NOMO-1 treated with dmso at 0.1 percent for 144 hours (cell line): ENCODE measurements around the gene USP33.
"Not testable (repeated sequence)": the region's sequence is repeated elsewhere in the genome, so short reads cannot be mapped to it uniquely, and the experiment has no call there.

Source experiments
- DNase-seq: peaks from one replicate; lab custom pipeline; 2025; ENCODE audit not compliant: unreplicated experiment; lab: John Stamatoyannopoulos, UW

USP33 gene

GRCh38 chr1:77673030-77673429 is 86.6 kb downstream of the USP33 start:
- DNase-seq: no peak

GRCh38 chr1:77672374-77672773 is 87.3 kb downstream of the USP33 start:
- no peak for DNase-seq

GRCh38 chr1:77671836-77672235 is 87.8 kb downstream of the USP33 start:
- DNase-seq: no peak

- no peak for DNase-seq
These were observed 89.3 kb downstream of the USP33 start for GRCh38 chr1:77670330-77670729.

GRCh38 chr1:77668924-77669449 is 90.7 kb downstream of the USP33 start:
- DNase-seq: no peak

DNA sequence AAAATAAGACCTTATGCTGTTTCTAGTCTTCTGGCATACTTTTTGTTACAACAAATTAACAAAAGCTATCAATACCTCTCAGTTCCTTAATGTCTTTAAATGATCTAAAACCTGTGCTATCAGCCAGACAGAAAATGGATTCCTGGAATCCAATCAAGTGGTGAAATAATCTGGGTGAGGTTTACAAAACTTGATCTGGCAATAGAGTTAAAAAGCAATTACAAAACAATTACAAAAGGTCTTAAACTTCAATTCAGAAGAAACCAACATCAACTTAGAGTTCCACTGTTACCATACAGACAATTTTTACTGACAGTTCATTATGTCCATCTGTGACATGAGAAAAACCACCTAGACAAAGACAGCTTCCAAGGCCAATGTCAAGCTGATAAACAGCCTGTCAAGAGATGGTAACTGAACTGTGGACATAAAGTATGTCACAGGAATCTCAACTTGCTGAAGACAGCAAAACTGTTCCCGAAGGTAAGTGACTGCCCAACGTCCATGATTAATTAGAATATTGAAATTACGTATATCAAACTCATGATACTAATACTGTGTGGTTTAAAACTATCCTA is 94.6 kb downstream of the USP33 start:
- DNase-seq: no peak

GRCh38 chr1:77661696-77662095 is 98.0 kb downstream of the USP33 start:
- DNase-seq: no peak

GRCh38 chr1:77659879-77660593 is 99.6 kb downstream of the USP33 start:
- DNase-seq: no peak

- DNase-seq: no peak
These were observed 101.4 kb downstream of the USP33 start for GRCh38 chr1:77658271-77658670.

DNA sequence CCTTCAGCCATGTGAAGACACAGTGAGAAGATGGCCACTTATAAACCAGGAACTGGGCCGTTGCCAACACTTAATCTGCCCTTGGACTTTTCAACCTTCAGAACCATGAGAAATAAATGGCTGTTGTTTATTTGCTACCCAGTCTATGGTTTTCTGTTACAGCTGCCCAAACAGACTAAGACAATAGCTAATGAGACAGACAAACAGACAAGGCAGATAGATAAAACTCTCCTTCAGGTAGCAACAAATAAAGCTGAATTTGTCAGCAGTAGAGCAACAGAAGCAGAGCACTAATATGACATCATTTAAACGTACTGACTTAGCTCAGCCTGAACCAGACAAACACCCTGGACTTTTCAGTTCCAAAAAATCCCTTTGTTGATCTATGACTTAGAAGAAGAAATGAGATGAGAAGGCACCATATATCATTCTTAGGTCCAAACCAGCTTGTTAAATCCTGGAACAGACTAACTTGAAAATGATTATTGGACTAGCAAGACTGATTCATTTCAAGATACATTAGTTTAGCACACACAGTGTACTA is 104.1 kb downstream of the USP33 start:
- DNase-seq: no peak

GRCh38 chr1:77652970-77653516 is 106.6 kb downstream of the USP33 start:
- DNase-seq: no peak

DNA sequence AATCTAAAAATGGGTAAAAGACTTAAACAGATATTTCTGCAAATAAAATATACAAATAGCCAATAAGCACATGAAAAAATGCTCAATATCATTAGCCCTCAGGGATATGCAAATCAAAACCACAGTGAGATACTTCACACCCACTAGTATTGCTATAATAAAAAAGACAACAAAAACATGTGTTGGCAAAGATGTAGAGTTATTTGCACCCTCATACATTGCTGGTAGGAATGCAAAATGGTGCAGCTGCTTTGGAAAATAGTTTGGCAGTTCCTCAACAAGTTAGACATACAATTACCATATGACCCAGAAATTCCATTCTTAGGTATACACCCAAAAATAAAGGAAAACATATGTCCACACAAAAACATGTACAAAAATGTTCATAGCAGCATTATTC is 107.4 kb downstream of the USP33 start:
- DNase-seq: no peak

- DNase-seq: no peak
These were observed 110.5 kb downstream of the USP33 start for GRCh38 chr1:77649127-77649526.

GRCh38 chr1:77646224-77646623 is 113.4 kb downstream of the USP33 start:
- not testable (repeated sequence) for DNase-seq
